Activated T-cell treated with anti-CD3 and anti-CD28 coated beads, Interleukin-2, amount 50 U/mL, for 24 hours (primary cell): Measurements from ENCODE around the gene TNNI2.
"Not testable (repeated sequence)": the region's sequence is repeated elsewhere in the genome, so short reads cannot be mapped to it uniquely, and the experiment has no call there.

Experiments
- DNase-seq: peaks from one replicate; pipeline ENCODE4 v3.0.0-alpha.2; 2020
- H3K27ac Mint-ChIP-seq: 2 replicates; pipeline ENCODE4 v1.8.0; 2020; ENCODE audit warnings: mild to moderate bottlenecking, mixed read lengths
- H3K27me3 Mint-ChIP-seq: 2 replicates; pipeline ENCODE4 v1.8.0; 2020; ENCODE audit warnings: mixed read lengths
- H3K36me3 Mint-ChIP-seq: 2 replicates; pipeline ENCODE4 v1.8.0; 2020; ENCODE audit warnings: low read depth, mixed read lengths
- H3K4me1 Mint-ChIP-seq: 2 replicates; pipeline ENCODE4 v1.8.0; 2020; ENCODE audit warnings: low read depth, mixed read lengths
- H3K4me3 Mint-ChIP-seq: 2 replicates; pipeline ENCODE4 v1.8.0; 2020; ENCODE audit warnings: mild to moderate bottlenecking, moderate library complexity, mixed read lengths
- H3K9me3 Mint-ChIP-seq: 2 replicates; pipeline ENCODE4 v1.8.0; 2020; ENCODE audit warnings: mixed read lengths

Gene TNNI2

DNA sequence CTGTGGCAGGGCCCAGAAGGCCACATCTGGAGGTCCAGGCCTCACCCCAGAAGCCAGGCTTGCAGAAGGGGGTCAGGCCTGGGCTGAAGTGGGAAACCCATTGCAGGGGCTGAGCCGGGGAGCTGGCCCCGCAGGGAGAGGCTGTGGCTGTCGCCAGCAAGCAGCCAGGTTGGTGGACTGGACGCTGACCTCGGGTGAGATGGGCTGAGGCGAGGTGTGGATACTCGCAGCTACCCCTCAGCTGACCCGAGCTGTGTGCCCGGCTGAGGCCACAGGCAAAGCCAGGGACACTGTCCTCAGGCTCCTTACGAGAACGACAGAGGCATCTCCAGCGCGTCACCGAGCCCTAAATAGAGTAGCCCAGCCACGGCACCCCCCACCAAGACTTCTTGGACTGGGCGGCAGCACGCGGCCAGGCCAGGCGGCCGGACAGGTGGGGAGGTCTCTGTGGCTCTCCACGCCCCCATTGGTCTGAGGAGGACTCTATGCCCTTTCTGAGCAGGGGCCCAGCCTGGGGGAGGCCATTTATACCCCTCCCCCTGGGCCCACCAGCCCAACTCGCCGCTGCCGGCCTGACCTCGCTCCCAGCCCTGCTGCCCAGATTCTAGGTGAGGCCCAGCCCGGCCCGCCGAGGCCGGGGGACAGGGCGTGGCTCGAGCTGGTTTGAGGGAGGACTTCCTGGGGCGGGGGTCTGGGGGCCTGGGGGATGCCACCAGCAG lies at the start of gene TNNI2:
Gene TNNI2, plus strand, starts transcription at position 556 of the 719 bp plus-strand sequence. CDS start 716 bp downstream, outside the sequence.
- peaks cover under 1% of the 10 kb centered on the region for H3K27me3 Mint-ChIP-seq
- DNase-seq: no peak
- H3K4me1 Mint-ChIP-seq: peaks cover 11% of the 10 kb centered on the region
- no peaks in the 10 kb centered on the region for H3K9me3 Mint-ChIP-seq
- no peak within 1 kb of the TSS for H3K27ac Mint-ChIP-seq
- no peaks in the 10 kb centered on the region for H3K36me3 Mint-ChIP-seq
- H3K4me3 Mint-ChIP-seq: no peak within 1 kb of the TSS

DNA sequence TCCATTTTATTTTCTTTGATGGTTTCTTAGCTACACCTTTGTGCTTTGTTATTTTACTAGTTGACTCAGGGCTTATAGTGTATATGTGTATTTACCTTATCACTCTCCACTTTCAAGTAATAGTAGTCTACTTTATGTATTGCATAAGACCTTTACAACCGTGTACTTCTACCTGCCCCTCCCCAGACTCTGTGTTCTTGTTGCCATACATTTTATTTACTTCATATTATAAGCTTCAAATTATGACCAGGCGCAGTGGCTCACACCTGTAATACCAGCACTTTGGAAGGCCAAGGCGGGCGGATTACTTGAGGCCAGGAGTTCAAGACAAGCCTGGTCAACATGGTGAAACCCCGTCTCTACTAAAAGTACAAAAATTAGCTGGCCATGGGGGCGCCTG lies 46.9 kb upstream of the TNNI2 start:
- Mint-ChIP-seq H3K36me3 (no peaks in the 10 kb centered on the region), H3K4me3 (no peak overlapping the region), H3K9me3 (peaks cover 3% of the 10 kb centered on the region), H3K27me3 (peaks cover 7% of the 10 kb centered on the region), H3K27ac (no peak overlapping the region), H3K4me1 (peaks cover 7% of the 10 kb centered on the region)
- no peak for DNase-seq

DNA sequence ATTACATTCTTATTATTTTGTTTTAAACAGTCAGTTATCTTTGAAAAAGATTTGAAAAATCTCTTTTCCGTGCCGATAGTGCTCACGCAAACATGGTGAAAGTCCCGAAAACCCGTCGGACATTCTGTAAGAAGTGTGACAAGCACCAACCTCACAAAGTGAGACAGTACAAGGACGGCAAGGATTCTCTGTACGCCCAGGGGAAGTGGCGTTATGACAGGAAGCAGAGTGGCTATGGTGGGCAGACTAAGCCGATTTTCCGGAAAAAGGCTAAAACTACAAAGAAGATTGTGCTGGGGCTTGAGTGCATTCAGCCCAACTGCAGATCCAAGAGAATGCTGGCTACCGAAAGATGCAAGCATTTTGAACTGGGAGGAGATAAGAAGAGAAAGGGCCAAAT lies 46.3 kb upstream of the TNNI2 start:
- Mint-ChIP-seq H3K4me1 (peaks cover 7% of the 10 kb centered on the region), H3K4me3 (peak overlapping the region; percentile 56), H3K9me3 (peaks cover 3% of the 10 kb centered on the region), H3K36me3 (no peaks in the 10 kb centered on the region), H3K27me3 (peaks cover 7% of the 10 kb centered on the region), H3K27ac (peak overlapping the region; percentile 86)
- DNase-seq: no peak

GRCh38 chr11:1793081-1793480 lies 45.7 kb upstream of the TNNI2 start:
- Mint-ChIP-seq H3K27me3 (peaks cover 7% of the 10 kb centered on the region), H3K4me1 (peaks cover 7% of the 10 kb centered on the region), H3K9me3 (peaks cover 3% of the 10 kb centered on the region), H3K27ac (no peak overlapping the region), H3K4me3 (no peak overlapping the region), H3K36me3 (no peaks in the 10 kb centered on the region)
- DNase-seq: no peak

GRCh38 chr11:1796413-1797011 lies 42.3 kb upstream of the TNNI2 start:
- Mint-ChIP-seq H3K9me3 (peaks cover 3% of the 10 kb centered on the region), H3K27me3 (peaks cover 19% of the 10 kb centered on the region), H3K27ac (no peak overlapping the region), H3K4me3 (no peak overlapping the region), H3K4me1 (peaks cover 7% of the 10 kb centered on the region), H3K36me3 (no peaks in the 10 kb centered on the region)
- no peak for DNase-seq

DNA sequence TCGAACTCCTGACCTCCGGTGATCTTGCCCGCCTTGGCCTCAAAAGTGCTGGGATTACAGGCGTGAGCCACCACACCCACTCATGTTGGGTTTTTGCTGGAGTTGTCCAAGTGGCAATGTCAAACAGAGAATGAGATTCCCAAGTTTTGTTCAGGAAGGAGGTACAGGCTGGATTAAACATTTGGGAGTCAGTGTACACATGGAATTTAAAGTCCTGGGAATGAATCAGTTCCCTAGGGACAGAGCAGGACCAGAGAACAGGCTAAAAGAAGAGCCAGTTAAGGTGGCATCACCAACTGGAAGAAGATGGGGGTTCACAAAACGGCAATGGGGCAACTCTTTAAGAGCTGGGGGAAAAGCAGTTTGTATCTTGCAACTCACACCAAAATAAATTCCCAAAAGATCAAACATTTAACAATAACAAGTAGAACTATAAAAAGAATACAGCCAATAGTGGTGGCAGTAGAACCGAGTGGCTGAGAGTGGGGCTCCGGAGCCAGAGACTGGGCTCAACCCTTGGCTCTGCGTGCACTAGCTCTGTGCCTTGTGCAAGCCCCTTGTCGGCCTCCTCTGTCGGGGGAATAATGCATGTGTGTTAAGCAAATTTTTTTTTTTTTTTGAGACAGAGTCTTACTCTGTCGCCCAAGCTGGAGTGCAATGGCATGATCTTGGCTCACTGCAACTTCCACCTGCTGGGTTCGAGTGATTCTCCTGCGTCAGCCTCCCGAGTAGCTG lies 41.2 kb upstream of the TNNI2 start:
- no peak for DNase-seq
- no peaks in the 10 kb centered on the region for H3K36me3 Mint-ChIP-seq
- H3K27ac Mint-ChIP-seq: no peak overlapping the region
- peaks cover under 1% of the 10 kb centered on the region for H3K9me3 Mint-ChIP-seq
- H3K4me1 Mint-ChIP-seq: peaks cover 5% of the 10 kb centered on the region
- H3K4me3 Mint-ChIP-seq: no peak overlapping the region
- peaks cover 20% of the 10 kb centered on the region for H3K27me3 Mint-ChIP-seq

GRCh38 chr11:1803246-1803645 lies 35.5 kb upstream of the TNNI2 start:
- Mint-ChIP-seq H3K27ac (no peak overlapping the region), H3K4me3 (no peak overlapping the region), H3K4me1 (no peaks in the 10 kb centered on the region), H3K36me3 (no peaks in the 10 kb centered on the region), H3K9me3 (no peaks in the 10 kb centered on the region), H3K27me3 (peaks cover 34% of the 10 kb centered on the region)
- no peak for DNase-seq

DNA sequence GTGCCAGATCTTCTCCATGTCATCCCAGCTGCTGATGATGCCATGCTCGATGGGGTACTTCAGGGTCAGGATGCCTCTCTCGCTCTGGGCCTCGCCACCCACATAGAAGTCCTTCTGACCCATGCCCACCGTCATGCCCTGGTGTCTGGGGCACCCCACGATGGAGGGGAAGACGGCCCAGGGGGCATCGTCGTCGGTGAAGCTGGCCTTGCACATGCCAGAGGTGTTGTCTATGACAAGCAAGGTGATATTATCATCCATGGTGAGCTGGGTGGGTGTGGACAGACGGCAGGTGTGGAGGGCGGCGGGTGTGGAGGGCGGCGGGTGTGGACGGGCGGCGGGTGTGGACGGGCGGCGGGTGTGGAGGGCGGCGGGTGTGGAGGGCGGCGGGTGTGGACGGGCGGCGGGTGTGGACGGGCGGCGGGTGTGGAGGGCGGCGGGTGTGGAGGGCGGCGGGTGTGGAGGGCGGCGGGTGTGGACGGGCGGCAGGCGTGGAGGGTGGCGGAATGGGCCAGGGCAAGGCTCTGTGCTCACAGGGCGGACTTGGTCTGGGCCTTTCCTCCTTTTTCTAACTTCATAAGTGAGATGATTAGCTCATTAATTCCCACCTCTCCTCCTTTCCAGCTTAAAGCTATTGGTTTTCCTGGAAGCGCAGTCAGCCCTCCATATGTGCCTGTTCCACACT lies 34.8 kb upstream of the TNNI2 start:
- H3K27me3 Mint-ChIP-seq: peaks cover 29% of the 10 kb centered on the region
- not testable (repeated sequence) for H3K36me3 Mint-ChIP-seq, DNase-seq, H3K9me3 Mint-ChIP-seq, H3K27ac Mint-ChIP-seq, H3K4me1 Mint-ChIP-seq, H3K4me3 Mint-ChIP-seq

- no peak overlapping the region for H3K4me3 Mint-ChIP-seq
- H3K36me3 Mint-ChIP-seq: no peaks in the 10 kb centered on the region
- H3K27ac Mint-ChIP-seq: no peak overlapping the region
- no peaks in the 10 kb centered on the region for H3K4me1 Mint-ChIP-seq
- H3K9me3 Mint-ChIP-seq: no peaks in the 10 kb centered on the region
- peaks cover 28% of the 10 kb centered on the region for H3K27me3 Mint-ChIP-seq
- no peak for DNase-seq
These were observed 33.3 kb upstream of the TNNI2 start for GRCh38 chr11:1805525-1805924.

- no peak overlapping the region for H3K27ac Mint-ChIP-seq
- H3K4me1 Mint-ChIP-seq: no peaks in the 10 kb centered on the region
- H3K36me3 Mint-ChIP-seq: no peaks in the 10 kb centered on the region
- DNase-seq: no peak
- H3K27me3 Mint-ChIP-seq: peaks cover 27% of the 10 kb centered on the region
- H3K9me3 Mint-ChIP-seq: no peaks in the 10 kb centered on the region
- no peak overlapping the region for H3K4me3 Mint-ChIP-seq
These were observed 31.4 kb upstream of the TNNI2 start for GRCh38 chr11:1807264-1807995.

GRCh38 chr11:1810761-1811160 lies 28.0 kb upstream of the TNNI2 start:
- no peaks in the 10 kb centered on the region for H3K4me1 Mint-ChIP-seq
- no peak for DNase-seq
- no peaks in the 10 kb centered on the region for H3K9me3 Mint-ChIP-seq
- no peak overlapping the region for H3K27ac Mint-ChIP-seq
- H3K4me3 Mint-ChIP-seq: no peak overlapping the region
- H3K36me3 Mint-ChIP-seq: no peaks in the 10 kb centered on the region
- H3K27me3 Mint-ChIP-seq: peaks cover 7% of the 10 kb centered on the region

- Mint-ChIP-seq H3K4me3 (no peak overlapping the region), H3K27me3 (peaks cover 7% of the 10 kb centered on the region), H3K36me3 (no peaks in the 10 kb centered on the region), H3K27ac (no peak overlapping the region), H3K4me1 (no peaks in the 10 kb centered on the region), H3K9me3 (no peaks in the 10 kb centered on the region)
- DNase-seq: no peak
These were observed 26.5 kb upstream of the TNNI2 start for GRCh38 chr11:1812274-1812673.

DNA sequence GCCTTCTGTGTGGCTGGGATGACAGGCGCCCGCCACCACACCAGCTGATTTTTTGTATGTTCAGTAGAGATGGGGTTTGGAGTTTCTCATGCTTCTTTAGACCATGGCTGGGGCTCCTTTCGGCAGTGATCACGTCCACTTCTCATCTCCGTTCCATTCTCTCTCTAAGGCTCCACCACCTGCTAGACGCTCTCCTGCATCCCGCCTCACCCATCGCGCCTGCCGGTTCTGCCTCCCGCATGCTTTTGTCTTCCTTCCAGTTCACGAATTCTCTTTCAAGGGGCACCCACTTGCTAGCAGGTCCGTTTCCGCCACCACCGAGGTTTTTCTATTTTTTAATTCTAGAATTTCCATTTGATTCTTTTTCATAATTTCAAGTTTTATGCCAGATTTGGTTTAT lies 26.0 kb upstream of the TNNI2 start:
- Mint-ChIP-seq H3K9me3 (no peaks in the 10 kb centered on the region), H3K4me3 (no peak overlapping the region), H3K27me3 (peaks cover 7% of the 10 kb centered on the region), H3K27ac (no peak overlapping the region), H3K36me3 (no peaks in the 10 kb centered on the region), H3K4me1 (no peaks in the 10 kb centered on the region)
- DNase-seq: no peak

- H3K4me1 Mint-ChIP-seq: not testable (repeated sequence)
These were observed 25.4 kb upstream of the TNNI2 start for GRCh38 chr11:1813356-1813755.

More at GRCh38 chr11:1813356-1813755, 25.4 kb upstream of the TNNI2 start:
- DNase-seq, H3K27ac Mint-ChIP-seq, H3K27me3 Mint-ChIP-seq, H3K4me3 Mint-ChIP-seq, H3K36me3 Mint-ChIP-seq, H3K9me3 Mint-ChIP-seq: not testable (repeated sequence)
